ENCODE measurements around the gene C1QBP.
"Not testable (repeated sequence)": the region's sequence is repeated elsewhere in the genome, so short reads cannot be mapped to it uniquely, and the experiment has no call there.

The C1QBP gene

DNA sequence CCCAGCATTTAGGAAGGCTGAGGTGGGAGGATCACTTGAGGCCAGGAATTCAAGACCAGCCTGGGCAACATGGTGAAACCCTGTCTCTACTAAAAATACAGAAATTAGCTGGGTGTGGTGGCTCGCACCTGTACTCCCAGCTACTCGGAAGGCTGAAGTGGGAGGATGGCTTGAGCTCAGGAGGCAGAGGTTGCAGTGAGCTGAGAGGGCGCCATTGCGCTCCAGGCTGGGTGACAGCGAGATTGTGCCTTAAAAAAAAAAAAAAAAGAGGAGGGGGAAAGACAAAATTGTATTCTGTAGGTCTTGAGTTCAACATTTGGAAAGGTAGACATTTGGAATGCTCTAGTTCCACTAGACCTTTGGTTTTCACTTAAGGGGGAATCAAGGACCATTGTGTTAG is 7.7 kb downstream of the C1QBP start:
- not testable (repeated sequence) for DNase-seq

DNA sequence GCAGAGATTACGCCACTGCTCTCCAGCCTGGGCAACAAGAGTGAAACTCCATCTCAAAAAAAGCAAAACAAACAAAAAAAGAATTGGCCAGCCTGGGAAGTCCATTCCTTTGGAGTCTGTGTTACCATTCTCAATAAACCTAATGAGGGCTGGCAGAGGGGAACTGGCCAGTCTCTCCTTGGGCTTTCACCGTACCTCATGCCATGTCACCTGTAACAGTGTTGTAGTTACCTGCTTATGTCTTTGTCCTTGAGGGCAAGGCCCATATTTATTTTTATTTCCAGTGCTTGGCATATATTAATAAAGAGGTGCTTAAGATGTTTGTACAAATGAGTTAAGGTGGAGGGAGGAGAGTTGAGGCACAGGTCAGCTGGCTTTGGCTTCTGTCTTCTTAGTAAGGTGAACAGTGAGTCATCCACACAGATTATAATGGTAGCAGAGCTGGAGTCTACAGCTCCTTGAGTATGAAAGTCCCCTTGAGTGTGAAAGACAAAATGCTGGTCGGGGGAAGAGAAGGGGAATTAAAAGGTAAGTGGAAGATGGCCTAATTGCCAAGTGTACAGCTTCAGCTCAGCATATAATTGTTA is 8.4 kb downstream of the C1QBP start:
- no peak for DNase-seq

DNA sequence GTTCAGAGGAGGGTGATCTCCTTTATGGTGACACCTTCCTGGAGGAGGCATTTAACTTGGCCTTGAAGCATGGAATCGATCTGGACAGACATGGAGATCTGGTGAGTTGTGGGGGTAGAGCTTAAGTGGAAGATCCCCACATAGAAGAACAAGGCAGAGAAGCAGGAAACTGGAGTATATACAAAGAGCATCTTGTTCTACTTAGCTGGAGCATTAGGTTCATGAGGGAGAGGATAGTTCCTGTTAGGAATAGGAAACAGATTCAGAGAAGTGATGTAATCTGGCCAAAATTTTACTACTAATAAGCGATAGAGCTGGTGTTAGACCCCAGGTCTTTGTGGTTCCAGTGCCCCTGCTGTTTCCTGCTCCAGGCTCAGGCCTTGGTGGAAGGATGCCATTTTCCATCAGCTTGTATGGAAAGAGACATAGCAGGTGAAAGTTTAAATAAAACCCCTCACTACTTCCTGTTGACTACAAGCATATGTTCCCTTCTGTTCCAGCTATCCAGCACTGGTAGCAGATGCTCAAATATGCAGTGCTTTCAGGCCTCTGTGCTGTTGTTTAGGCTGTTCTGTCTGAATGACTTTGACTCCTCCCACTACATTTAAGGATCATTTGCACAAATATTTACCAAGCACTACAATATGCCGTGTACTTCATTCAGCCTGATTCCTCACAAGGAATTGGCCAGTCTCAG is 9.6 kb downstream of the C1QBP start:
- DNase-seq: no peak

DNA sequence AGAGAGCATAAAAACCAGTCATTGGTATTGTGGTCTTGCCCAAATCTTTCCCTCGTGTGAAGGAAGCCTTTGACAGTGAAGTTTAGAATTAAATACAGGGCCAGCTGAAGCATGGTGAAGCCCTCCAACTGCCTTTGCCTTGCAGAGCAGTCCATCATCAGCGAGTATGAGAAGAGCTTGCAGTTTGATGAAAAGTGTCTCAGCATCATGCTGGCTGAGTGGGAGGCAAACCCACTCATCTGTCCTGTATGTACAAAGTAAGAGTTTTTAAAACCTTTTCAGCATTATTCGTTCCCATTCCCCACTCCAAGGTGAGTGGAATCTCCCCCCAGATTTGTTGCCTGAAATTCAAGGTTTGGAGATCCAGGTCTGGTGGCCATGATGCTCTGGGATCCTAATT is 13.1 kb downstream of the C1QBP start:
- no peak for DNase-seq

DNA sequence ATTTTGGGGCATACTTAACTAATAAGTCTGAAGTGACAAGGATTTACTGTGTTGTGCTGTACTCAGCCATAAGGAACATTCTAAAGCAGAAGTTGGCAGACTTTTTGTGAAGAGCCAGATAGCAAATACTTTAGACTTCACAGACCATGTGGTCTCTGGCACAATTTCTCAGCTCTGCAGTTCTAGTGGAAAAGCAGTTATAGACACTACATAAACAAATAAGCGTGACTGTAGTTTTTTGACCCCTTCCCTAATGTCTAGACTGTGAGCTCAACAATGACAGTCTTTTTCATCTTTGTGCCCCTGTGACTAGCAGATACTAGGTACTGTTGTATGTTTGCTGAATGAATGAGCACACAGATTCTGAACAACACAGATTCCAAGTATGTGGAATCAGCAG is 14.0 kb downstream of the C1QBP start:
- no peak for DNase-seq

DNA sequence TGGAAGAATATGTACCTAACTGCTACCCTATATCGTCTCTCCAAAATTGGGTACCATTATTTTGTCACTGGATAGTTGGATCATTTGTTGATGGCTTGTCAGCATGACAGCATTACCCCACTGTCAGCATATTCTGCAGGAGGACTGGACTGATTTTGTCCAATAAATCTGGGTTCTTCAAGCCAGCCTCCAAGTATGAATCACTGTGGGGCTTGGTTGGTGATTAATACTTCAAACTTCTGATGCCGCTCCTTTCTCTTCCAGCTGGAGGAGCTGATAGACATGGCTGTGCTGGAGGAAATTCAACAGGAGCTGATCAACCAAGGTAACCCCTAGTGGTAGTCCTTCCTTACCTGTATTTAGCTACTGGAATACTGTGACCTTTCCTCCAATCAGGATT is 16.4 kb downstream of the C1QBP start:
- no peak for DNase-seq

DNA sequence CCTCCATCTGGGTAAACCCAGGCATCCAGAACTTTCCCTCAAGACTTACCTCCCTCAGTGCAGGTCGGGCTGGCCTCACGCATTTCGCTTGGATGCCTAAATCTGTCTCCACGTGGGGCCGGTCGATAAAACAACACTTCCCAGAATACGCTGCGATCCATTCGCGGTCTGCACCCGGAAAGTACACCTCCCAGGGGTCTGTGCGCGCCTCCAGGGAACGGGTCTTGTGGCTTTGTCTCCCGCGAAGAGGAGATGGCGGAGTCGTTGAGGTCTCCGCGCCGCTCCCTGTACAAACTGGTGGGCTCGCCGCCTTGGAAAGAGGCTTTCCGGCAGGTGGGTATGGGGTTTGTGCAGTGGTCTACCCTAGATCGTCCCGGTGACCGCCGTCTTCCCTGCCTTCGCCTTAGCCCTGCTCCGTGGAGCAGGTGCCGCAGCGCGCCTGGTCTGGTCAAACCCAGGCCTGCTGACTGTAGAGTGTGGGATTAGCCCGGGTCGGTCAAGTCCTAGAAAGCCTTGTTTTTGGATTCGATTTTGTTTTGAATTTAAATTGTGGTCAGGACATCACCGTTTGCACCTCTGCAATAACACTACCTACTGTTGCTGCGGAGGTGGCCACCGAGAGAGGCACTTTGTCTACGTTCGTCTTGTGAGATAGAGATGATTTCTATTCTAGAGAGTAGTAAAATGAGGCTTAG is 18.8 kb downstream of the C1QBP start, which contains the start of gene RPAIN:
Gene RPAIN, plus strand, starts transcription at position 224 of the 695 bp plus-strand sequence. Its CDS starts 29 bp downstream, at position 253.
- DNase-seq: peak; percentile 76 to 86

DNA sequence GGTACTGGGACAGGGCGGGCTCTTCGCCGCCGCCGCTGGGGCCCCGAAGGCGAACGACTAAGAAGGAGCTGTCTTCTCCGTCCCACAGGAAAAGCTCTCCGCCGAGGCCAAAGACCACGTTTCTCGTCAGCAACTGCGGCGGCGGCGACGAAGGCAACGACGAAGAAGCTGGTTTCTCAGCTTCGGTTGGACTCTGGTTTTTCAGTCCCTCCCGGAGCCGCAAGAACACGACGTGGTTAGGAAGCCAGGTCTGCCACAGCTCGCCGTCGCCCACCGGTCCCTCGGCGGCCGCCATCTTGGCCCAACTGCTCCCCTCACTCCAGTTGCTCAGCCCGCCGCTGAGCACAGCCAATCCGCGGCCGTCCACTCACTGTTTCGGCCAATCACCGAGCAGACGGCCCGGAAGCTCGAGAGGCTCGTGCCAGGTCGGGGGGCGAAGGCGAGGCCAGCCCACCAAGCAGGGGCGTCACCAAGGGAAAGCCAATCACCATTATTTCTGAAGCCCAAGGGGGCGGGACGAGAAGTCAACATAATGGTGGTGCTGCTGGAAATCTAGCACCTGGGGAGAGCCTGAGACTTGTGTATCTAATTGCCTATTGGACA is 19.5 kb downstream of the C1QBP start, which contains the start of gene NUP88:
Gene NUP88, minus strand, starts transcription at position 307 of the 603 bp plus-strand sequence. Its CDS starts 12 bp downstream, at position 295.
- peak; percentile 93 to 98 for DNase-seq

DNA sequence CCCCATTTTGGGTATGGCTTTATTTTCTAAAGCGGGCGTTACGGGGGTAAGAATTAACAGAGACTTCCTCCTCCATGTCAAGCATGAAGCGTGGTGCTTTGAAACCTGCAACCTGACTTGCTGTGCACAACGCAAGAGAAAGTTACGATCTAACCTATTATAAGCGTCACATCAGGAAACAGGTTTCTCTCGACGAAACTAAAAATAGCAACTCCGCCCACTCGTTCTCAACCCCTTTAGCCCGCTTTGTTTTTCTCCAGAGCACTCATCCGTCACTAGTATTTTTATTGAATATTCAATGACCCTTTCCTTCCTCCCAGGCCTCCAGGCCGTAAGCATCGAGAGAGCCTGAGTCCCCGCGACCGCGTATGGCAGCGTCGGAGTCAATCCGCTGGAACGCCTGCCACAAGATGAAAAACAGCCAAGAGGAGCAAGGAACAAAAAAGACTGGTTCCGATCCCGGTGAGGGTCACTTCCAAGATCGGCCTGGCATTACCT is 20.0 kb downstream of the C1QBP start:
- DNase-seq: peak; percentile 33 to 70

DNA sequence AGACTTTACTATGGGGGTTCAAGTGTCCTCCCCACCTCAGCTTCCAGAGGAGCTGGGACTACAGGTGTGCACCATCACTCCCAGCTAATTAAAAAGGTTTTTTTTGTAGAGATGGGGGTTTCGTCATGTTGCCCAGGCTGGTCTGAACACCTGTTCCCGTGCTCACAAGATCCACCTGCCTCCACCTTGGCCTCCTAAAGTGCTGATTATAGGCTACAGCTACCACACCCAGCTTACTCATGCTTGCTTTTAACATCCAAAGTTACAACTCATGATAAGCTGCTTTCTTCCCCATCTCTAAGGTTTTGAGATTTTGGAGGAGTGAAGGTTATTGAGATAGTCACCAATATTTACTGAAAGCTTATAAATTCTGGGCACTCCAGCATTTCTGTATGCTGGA is 22.1 kb downstream of the C1QBP start:
- no peak for DNase-seq

DNA sequence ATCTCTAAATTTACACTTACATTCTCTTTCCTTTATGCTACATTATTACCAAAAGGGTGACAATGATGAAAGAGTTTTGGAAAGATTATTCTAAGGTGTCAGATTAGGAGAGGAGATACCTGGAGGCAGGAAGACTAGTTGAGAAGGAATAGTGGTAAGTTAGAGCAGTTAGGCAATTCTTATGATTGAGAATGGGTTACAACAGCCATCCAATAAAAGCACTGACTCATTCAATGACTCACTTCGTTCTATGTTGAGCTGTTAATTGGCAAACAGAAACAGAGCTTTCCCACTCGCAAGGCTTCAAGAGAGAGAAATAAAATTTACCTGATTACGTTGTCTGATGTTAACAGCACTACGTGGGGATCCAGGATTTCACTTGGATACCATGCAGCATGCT is 25.3 kb downstream of the C1QBP start:
- DNase-seq: no peak

DNA sequence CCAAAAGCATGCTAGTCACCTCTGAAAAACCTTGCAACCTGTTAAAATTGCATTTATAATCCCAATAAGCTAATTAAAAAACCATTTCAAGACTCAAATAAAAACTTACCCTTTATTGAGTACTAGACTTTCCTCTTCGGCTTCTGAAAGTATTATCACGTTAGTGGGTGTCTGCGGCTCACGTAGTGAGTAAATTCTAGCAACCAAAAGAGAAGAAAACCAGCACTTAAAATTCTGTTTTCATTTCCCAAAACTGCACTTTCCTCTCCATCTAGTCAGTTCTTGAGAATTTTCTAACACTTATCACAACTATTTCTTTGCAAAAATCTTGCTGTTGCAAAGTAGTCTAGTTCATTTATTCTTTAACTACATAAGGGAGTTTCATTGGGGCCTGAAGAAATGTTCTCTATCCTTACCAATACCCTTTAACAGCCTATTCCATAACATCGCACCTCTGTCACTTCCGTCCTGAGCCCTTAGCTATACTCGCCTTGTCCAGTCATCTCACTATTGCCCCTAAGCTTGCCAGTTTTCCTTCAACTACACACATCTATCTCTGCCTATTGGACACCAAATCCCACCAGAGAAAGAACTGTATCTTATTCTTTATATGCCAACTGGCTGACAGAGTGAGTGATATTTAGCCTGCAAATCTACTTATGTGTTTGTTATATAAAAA is 28.2 kb downstream of the C1QBP start:
- no peak for DNase-seq

DNA sequence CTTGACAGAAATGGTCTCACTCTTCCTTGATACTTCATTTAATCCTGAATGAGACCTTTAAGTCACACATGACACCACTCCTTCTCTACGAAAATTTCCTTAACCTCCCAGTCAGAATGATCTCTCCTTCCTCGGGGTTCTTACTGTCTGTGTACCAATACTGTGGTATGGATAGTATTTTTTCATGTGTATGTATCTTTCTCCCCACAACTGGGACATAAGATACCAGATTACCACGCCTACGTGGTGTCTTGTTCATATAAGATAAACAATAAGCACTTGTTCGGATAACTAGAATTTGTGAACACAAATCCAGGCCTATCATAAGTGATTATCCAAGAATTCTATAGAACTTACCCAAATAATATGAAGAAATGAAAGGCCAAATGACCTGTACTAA is 30.8 kb downstream of the C1QBP start:
- DNase-seq: no peak

DNA sequence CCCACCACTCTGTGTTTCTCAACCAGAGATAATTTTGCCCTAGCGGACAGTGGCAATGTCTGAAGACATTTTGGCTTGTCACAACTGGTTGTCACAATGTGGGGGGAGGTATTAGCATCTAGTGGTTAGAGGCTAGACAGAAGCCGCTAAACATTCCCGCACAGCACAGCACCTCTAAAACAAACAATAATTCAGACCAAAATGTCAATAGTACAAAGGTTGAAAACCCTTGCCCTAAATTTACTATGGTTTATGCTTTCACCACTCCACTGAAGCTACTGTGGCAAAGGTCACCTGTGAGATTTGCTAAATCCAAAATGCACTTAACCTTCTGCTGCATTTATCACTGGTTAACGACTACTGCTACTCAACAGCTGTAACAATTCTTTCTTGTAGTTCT is 33.6 kb downstream of the C1QBP start:
- DNase-seq: no peak

DNA sequence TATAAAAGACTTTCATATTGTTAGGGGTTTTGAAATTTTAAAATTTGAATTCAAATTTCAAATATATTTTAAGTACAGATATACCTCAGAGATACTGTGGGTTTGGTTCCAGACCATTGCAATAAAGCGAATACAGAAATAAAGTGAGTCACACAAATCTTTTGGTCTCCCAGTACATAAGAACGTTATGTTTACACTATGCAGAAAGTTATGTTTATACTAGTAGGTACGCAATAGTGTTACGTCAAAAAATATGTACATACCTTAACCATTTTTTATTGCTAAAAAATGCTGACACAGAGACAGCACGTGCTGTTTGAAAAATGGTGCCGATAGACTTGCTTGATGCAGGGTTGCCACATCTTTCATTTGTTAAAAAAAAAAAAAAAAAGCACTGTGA is 39.2 kb downstream of the C1QBP start:
- no peak for DNase-seq

DNA sequence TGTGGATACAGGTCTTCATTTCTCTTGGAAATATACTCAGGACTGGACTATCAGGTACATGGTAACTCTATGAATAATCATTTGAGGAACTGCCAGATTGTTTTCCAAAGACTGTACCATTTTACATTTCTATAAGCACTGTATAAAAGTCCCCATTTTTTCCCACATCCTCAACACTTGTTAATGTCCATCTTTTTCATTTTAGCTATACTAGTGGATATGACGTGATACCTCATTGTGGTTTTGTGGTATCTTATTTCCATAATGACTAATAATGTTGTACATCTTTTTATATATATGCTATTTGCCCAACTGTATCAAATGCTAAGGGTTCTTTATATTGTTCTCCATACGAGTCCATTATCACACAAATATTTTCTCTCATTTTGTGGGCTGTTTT is 42.3 kb downstream of the C1QBP start:
- no peak for DNase-seq

DNA sequence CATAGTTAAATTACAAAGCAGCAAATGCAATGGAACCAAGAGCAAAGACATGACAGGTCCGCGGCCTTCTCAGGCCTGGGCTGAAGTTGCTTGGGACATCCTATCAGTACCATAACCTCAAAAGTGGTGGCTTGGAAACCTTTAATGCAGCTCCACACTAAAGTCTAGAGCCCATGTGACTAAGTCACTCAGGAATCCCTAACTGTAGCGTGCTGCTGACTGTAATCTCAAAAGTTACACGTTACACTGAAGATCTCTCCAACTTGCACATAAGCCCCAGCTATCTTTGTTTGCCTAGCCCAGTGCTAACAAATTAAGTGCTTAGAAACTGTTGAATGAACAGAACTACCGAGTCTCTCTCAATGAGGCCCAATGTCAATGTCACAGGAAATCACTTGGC is 47.3 kb downstream of the C1QBP start:
- no peak for DNase-seq
